ENCODE results near the gene SH2B3.

SH2B3 gene

GRCh38 chr12:111426344-111427185, 20.8 kb downstream of the SH2B3 start:
- DNase-seq (ENCODE audit: extremely low read depth in 1 of 2, low read depth in 1 of 2): no peak

- no peak for DNase-seq (ENCODE audit: extremely low read depth in 1 of 2, low read depth in 1 of 2)
These were observed 21.8 kb downstream of the SH2B3 start for GRCh38 chr12:111427417-111428074.

GRCh38 chr12:111428081-111428727, 22.5 kb downstream of the SH2B3 start:
- no peak for DNase-seq (ENCODE audit: extremely low read depth in 1 of 2, low read depth in 1 of 2)

- DNase-seq (ENCODE audit: extremely low read depth in 1 of 2, low read depth in 1 of 2): no peak
These were observed 23.0 kb downstream of the SH2B3 start for GRCh38 chr12:111428728-111429175.

GRCh38 chr12:111429828-111430432, 24.2 kb downstream of the SH2B3 start:
- peak; percentile 53 to 54 for DNase-seq (ENCODE audit: extremely low read depth in 1 of 2, low read depth in 1 of 2)

- peak in 1 of 2 donors; percentile 56 for DNase-seq (ENCODE audit: extremely low read depth in 1 of 2, low read depth in 1 of 2)
These were observed 25.0 kb downstream of the SH2B3 start for GRCh38 chr12:111430433-111431353.

- DNase-seq (ENCODE audit: extremely low read depth in 1 of 2, low read depth in 1 of 2): no peak
These were observed 26.0 kb downstream of the SH2B3 start for GRCh38 chr12:111431772-111432171.

- DNase-seq (ENCODE audit: extremely low read depth in 1 of 2, low read depth in 1 of 2): no peak
These were observed 28.3 kb downstream of the SH2B3 start for GRCh38 chr12:111434049-111434448.

GRCh38 chr12:111434680-111435338, 29.1 kb downstream of the SH2B3 start:
- DNase-seq (ENCODE audit: extremely low read depth in 1 of 2, low read depth in 1 of 2): peak; percentile 75 to 90

- no peak for DNase-seq (ENCODE audit: extremely low read depth in 1 of 2, low read depth in 1 of 2)
These were observed 30.0 kb downstream of the SH2B3 start for GRCh38 chr12:111435661-111436201.

GRCh38 chr12:111436266-111436665, 30.5 kb downstream of the SH2B3 start:
- no peak for DNase-seq (ENCODE audit: extremely low read depth in 1 of 2, low read depth in 1 of 2)

- DNase-seq (ENCODE audit: extremely low read depth in 1 of 2, low read depth in 1 of 2): no peak
These were observed 31.1 kb downstream of the SH2B3 start for GRCh38 chr12:111436811-111437210.

- DNase-seq (ENCODE audit: extremely low read depth in 1 of 2, low read depth in 1 of 2): no peak
These were observed 32.2 kb downstream of the SH2B3 start for GRCh38 chr12:111437816-111438454.

GRCh38 chr12:111438481-111438880, 32.8 kb downstream of the SH2B3 start:
- peak in 1 of 2 donors; percentile 55 for DNase-seq (ENCODE audit: extremely low read depth in 1 of 2, low read depth in 1 of 2)

- DNase-seq (ENCODE audit: extremely low read depth in 1 of 2, low read depth in 1 of 2): no peak
These were observed 34.0 kb downstream of the SH2B3 start for GRCh38 chr12:111439657-111440151.

GRCh38 chr12:111440152-111440551, 34.4 kb downstream of the SH2B3 start:
- no peak for DNase-seq (ENCODE audit: extremely low read depth in 1 of 2, low read depth in 1 of 2)

GRCh38 chr12:111440631-111441030, 34.9 kb downstream of the SH2B3 start:
- no peak for DNase-seq (ENCODE audit: extremely low read depth in 1 of 2, low read depth in 1 of 2)

GRCh38 chr12:111441107-111441928, 35.6 kb downstream of the SH2B3 start:
- DNase-seq (ENCODE audit: extremely low read depth in 1 of 2, low read depth in 1 of 2): no peak

Measured in stimulated activated CD8-positive, alpha-beta memory T cell treated with anti-CD3 and anti-CD28 coated beads, Interleukin-7, amount 100 ng/mL, for 48 hours (primary cell).